GM12878 (cell line): Measurements from ENCODE around the gene CAPN2. TPM values are rescaled to one million over a fixed set of nuclear protein-coding genes. Genes with fewer than 3 reads are reported as not detected.

Experiments
- ATAC-seq: fragments of 200-7000 bp; cut with Tn5 transposase; 3 replicates; pipeline ENCODE4 v1.9.1; 2020; ENCODE audit warnings: mild to moderate bottlenecking, moderate library complexity
- BruUV-seq: library from RNA; stranded (reverse); fragments of 400-500 nt; replicated peaks from 2 replicates; lab custom pipeline; 2021; lab: Mats Ljungman, UMichigan
- CTCF ChIA-PET: fragments of 300-600 bp; sonication (Branson Sonifier 250); formaldehyde crosslinking; extraction: SDS; loops from one replicate; lab custom pipeline; 2021; ENCODE audit warnings: inconsistent platforms; lab: Yijun Ruan, JAX
- POLR2A ChIA-PET: fragments of 350-600 bp; formaldehyde crosslinking; extraction: SDS; loops from one replicate; lab custom pipeline; 2021; ENCODE audit warnings: inconsistent platforms; lab: Charles Lee
- RAD21 ChIA-PET: fragments of 300-600 bp; sonication (Branson Sonifier 250); formaldehyde crosslinking; loops from one replicate; lab custom pipeline; 2023; ENCODE audit warnings: antibody characterized with exemption; ENCODE audit not compliant: unreplicated experiment; lab: Charles Lee
- SMC1A ChIA-PET: fragments of 300-600 bp; sonication (Branson Sonifier 250); formaldehyde crosslinking; loops from one replicate; lab custom pipeline; 2023; ENCODE audit not compliant: unreplicated experiment, uncharacterized antibody; lab: Charles Lee
- DNase-seq: peaks from one replicate; pipeline ENCODE4 v3.0.0-alpha.2; 2011; ENCODE audit warnings: low read depth, low spot score
- FAIRE-seq: peaks from 3 replicates; lab custom pipeline; 2011; peaks lifted over from hg19 to GRCh38; lab: Jason Lieb, UNC
- H2AFZ ChIP-seq: 2 replicates; pipeline ENCODE4 v1.6.0; 2011; ENCODE audit warnings: low read depth, low read length, control low read depth; ENCODE audit not compliant: control insufficient read depth
- H3K27ac ChIP-seq: 2 replicates; pipeline ENCODE4 v1.5.1; 2011; ENCODE audit warnings: control low read depth; ENCODE audit not compliant: control insufficient read depth, insufficient read depth
- H3K27me3 ChIP-seq, 2 experiments: replicated peaks in 1 of 2; 2 replicates each; pipeline versions ENCODE4 v1.6.0 to v1.6.1; 2011; ENCODE audit warnings: low read length in 1 of 2; ENCODE audit not compliant: control insufficient read depth in 2 of 2, insufficient read depth in 2 of 2
- H3K36me3 ChIP-seq, 2 experiments: 2 replicates each; pipeline ENCODE4 v1.5.1; 2011; ENCODE audit warnings: low read length in 1 of 2; ENCODE audit not compliant: control insufficient read depth in 2 of 2, insufficient read depth in 2 of 2
- H3K4me1 ChIP-seq: 2 replicates; pipeline ENCODE4 v1.6.1; 2011; ENCODE audit warnings: mild to moderate bottlenecking, low read length, moderate library complexity, mixed read lengths; ENCODE audit not compliant: control insufficient read depth, insufficient read depth
- H3K4me2 ChIP-seq: 2 replicates; pipeline ENCODE4 v1.6.0; 2011; ENCODE audit warnings: control low read depth; ENCODE audit not compliant: control insufficient read depth, insufficient read depth
- H3K4me3 ChIP-seq: fragments of 200-600 bp; sonication (generic); 2 replicates; pipeline ENCODE4 v1.5.1; 2016
- H3K79me2 ChIP-seq: 2 replicates; pipeline ENCODE4 v1.6.0; 2011; ENCODE audit warnings: low read length; ENCODE audit not compliant: control insufficient read depth, insufficient read depth
- H3K9ac ChIP-seq: 2 replicates; pipeline ENCODE4 v1.8.0; 2011; ENCODE audit warnings: low read length, control low read depth, mixed read lengths; ENCODE audit not compliant: control insufficient read depth, insufficient read depth
- H3K9me3 ChIP-seq: replicated peaks from 3 replicates; pipeline ENCODE4 v1.5.1; 2011; ENCODE audit warnings: mild to moderate bottlenecking, low read length; ENCODE audit not compliant: control insufficient read depth, insufficient read depth
- H4K20me1 ChIP-seq: 2 replicates; pipeline ENCODE4 v1.6.0; 2011; ENCODE audit not compliant: control insufficient read depth, insufficient read depth
- BCL3 ChIP-seq: IDR thresholded peaks from 2 replicates; pipeline ENCODE4 v1.6.1; 2011; ENCODE audit warnings: borderline replicate concordance, low read depth, mild to moderate bottlenecking, moderate library complexity, low read length; ENCODE audit not compliant: insufficient read depth, poor library complexity, severe bottlenecking
- BCLAF1 ChIP-seq: fragments of 450-650 bp; IDR thresholded peaks from 2 replicates; pipeline ENCODE4 v1.6.1; 2017; ENCODE audit warnings: antibody characterized with exemption, mild to moderate bottlenecking, moderate library complexity
- FOS ChIP-seq: IDR thresholded peaks from 3 replicates; pipeline ENCODE4 v1.6.1; 2011; ENCODE audit warnings: borderline replicate concordance; ENCODE audit not compliant: insufficient read length; ENCODE audit errors: extremely low read depth
- SIX5 ChIP-seq: IDR thresholded peaks from 2 replicates; pipeline ENCODE4 v1.6.1; 2011; ENCODE audit warnings: mild to moderate bottlenecking, low read depth, low read length, moderate library complexity; ENCODE audit not compliant: severe bottlenecking
- WGBS: methylation state at CpG from one replicate; pipeline ENCODE4 v1.1.6; 2016; ENCODE audit warnings: low lambda C conversion rate; ENCODE audit not compliant: insufficient replicate concordance, insufficient coverage; ENCODE audit errors: missing lambda C conversion rate; 5-methylcytosine and 5-hydroxymethylcytosine counted together
- in situ Hi-C: fragments of 300-500 bp; cut with MboI; formaldehyde crosslinking; loops from 9 replicates; pipeline ENCODE4 v1.14.3; 2018; ENCODE audit warnings: mixed read lengths
- intact Hi-C: fragments of 100-400 bp; cut with micrococcal nuclease; formaldehyde crosslinking; loops from one replicate; pipeline ENCODE4 v1.14.2; 2022; ENCODE audit not compliant: unreplicated experiment
- polyA plus RNA-seq, 11 experiments: library from polyadenylated mRNA; depleted of rRNA in 4 of 11; unstranded in 6 of 11; stranded (reverse) in 5 of 11; fragments of >200 nt; fragmentation: Nextera tagmentation in 4 of 11; fragmentation: Illumina TruSeq in 1 of 11; extraction: Ambion mirVana in 4 of 11; extraction: Trizol in 1 of 11; gene quantifications; 1 replicate in 1 of 11; 2 replicates in 10 of 11; pipeline versions ENCODE4 v1.2.1 to v1.2.3, GENCODE V29; 2011 to 2016; ENCODE audit warnings: inconsistent platforms in 2 of 11, missing spikeins in 2 of 11, low read depth in 1 of 11
- total RNA-seq, 4 experiments: library from RNA; depleted of rRNA in 3 of 4; stranded (reverse); fragments of >200 nt in 3 of 4; fragmentation: Illumina TruSeq in 1 of 4; extraction: Trizol in 1 of 4; gene quantifications; 2 replicates each; pipeline versions ENCODE4 v1.2.1 to v1.2.3, GENCODE V29; 2013 to 2021

The CAPN2 gene
- total and polyA plus RNA-seq, 10 of the 15 experiments (the other 5 are each of a cell fraction or from before 2014, with no cell fraction given): 6.0 to 21.4 (median 16.6) TPM

GRCh38 chr1:223738465-223739365, 26.4 kb downstream of the CAPN2 start:
- RAD21 ChIA-PET: interaction anchor here (0.7 kb wide), 1 partner anchor 102 kb away, joined by 3 read pairs; no protein-coding TSS in a partner anchor
- no TSS peak for BruUV-seq
- no peaks in the 10 kb centered on the region for H3K36me3 ChIP-seq
- no peak overlapping the region for H3K9ac ChIP-seq
- no peaks in the 10 kb centered on the region for H3K79me2 ChIP-seq
- H4K20me1 ChIP-seq: no peaks in the 10 kb centered on the region
- H3K4me1 ChIP-seq: no peaks in the 10 kb centered on the region
- no peaks in the 10 kb centered on the region for H3K9me3 ChIP-seq
- ATAC-seq (no peak), DNase-seq (no peak), FAIRE-seq (no peak)
- H3K27me3 ChIP-seq: no peaks in the 10 kb centered on the region
- in situ Hi-C loops (no loop called here), intact Hi-C loops (no loop called here)
- 92% methylated on average over 14 of the region's 14 CpGs for WGBS
- no peak overlapping the region for H3K27ac ChIP-seq
- no peak overlapping the region for H2AFZ ChIP-seq
- H3K4me2 ChIP-seq: no peak overlapping the region
- CTCF ChIA-PET: interaction anchor here (1.2 to 4.3 kb wide), 2 partner anchors 8 to 11 kb away, joined by 4 to 19 read pairs; no protein-coding TSS in a partner anchor
- H3K4me3 ChIP-seq: no peak overlapping the region
- POLR2A ChIA-PET: no interaction called here
- SMC1A ChIA-PET: interaction anchor here (1.2 to 2.3 kb wide), 2 partner anchors 10 kb away, joined by 4 to 5 read pairs; no protein-coding TSS in a partner anchor
- TF ChIP-seq FOS (no peak), BCL3 (no peak), BCLAF1 (no peak), SIX5 (no peak)
